ENCODE results near the gene PRPF8.

- TF ChIP-seq CTCF (IDR thresholded peaks at IDR 0.05; ENCODE audit: low read depth, low read length) (no peak), EZH2phosphoT487 (IDR thresholded peaks at IDR 0.05; ENCODE audit: low read depth) (no peak)
Observed at GRCh38 chr17:1686086-1686485, 1.4 kb upstream of the PRPF8 start.

All from OCI-LY3 (cell line).